HepG2 (cell line): Measurements from ENCODE around the gene RBX1. TPM values are rescaled to one million over a fixed set of nuclear protein-coding genes. Genes with fewer than 3 reads are reported as not detected.

Experiments
- CEBPZ ChIP-seq: IDR thresholded peaks from 2 replicates; pipeline ENCODE4 v1.6.1; 2012; ENCODE audit warnings: low read length, improper control_type of control experiment
- HDAC1 ChIP-seq: sonication (generic); formaldehyde crosslinking; IDR thresholded peaks from 2 replicates; pipeline ENCODE4 v1.5.1; 2020; ENCODE audit warnings: mild to moderate bottlenecking, missing genetic modification reagents
- PAXIP1 ChIP-seq: sonication (generic); formaldehyde crosslinking; conservative IDR thresholded peaks from 2 replicates; pipeline ENCODE4 v1.4.0; 2020; ENCODE audit warnings: mild to moderate bottlenecking, missing genetic modification reagents, moderate library complexity
- ZBTB34 ChIP-seq: sonication (generic); formaldehyde crosslinking; IDR thresholded peaks from 2 replicates; pipeline ENCODE4 v1.8.0; 2022; ENCODE audit warnings: mild to moderate bottlenecking, missing genetic modification reagents
- ZNF441 ChIP-seq: sonication (generic); formaldehyde crosslinking; IDR thresholded peaks from 2 replicates; pipeline ENCODE4 v1.7.0; 2021; ENCODE audit warnings: missing genetic modification reagents, borderline replicate concordance
- polyA plus RNA-seq, 8 experiments: library from polyadenylated mRNA; depleted of rRNA in 3 of 8; stranded (reverse) in 7 of 8; unstranded in 1 of 8; fragments of >200 nt; fragmentation: Illumina TruSeq in 4 of 8; extraction: Trizol in 4 of 8; gene quantifications; 2 replicates each; pipeline versions ENCODE4 v1.2.1 to v1.2.3, GENCODE V29; 2011 to 2016; ENCODE audit warnings: low read depth in 4 of 8, missing spikeins in 1 of 8, mixed read lengths in 1 of 8; ENCODE audit not compliant: insufficient read depth in 1 of 8
- total RNA-seq, 5 experiments: library from RNA; depleted of rRNA; stranded (reverse); fragments of >200 nt; fragmentation: Illumina TruSeq; extraction: Trizol; gene quantifications; 2 replicates each; pipeline ENCODE4 v1.2.3, GENCODE V29; 2016; ENCODE audit warnings: low read depth in 1 of 5

Gene RBX1
- total and polyA plus RNA-seq, 2 of the 13 experiments (the other 11 are each of a cell fraction or from before 2014, with no cell fraction given): 84.9 to 90.2 TPM

- TF ChIP-seq ZBTB34 (no peak), HDAC1 (CRISPR knock-in tag) (no peak), ZNF441 (no peak), PAXIP1 (no peak), CEBPZ (no peak)
- TF ChIP-seq, all 625 proteins: peak for 0
These were observed 31.7 kb upstream of the RBX1 start (continued) for GRCh38 chr22:40919446-40919845.
